ENCODE data around the gene HEATR1.

DNA sequence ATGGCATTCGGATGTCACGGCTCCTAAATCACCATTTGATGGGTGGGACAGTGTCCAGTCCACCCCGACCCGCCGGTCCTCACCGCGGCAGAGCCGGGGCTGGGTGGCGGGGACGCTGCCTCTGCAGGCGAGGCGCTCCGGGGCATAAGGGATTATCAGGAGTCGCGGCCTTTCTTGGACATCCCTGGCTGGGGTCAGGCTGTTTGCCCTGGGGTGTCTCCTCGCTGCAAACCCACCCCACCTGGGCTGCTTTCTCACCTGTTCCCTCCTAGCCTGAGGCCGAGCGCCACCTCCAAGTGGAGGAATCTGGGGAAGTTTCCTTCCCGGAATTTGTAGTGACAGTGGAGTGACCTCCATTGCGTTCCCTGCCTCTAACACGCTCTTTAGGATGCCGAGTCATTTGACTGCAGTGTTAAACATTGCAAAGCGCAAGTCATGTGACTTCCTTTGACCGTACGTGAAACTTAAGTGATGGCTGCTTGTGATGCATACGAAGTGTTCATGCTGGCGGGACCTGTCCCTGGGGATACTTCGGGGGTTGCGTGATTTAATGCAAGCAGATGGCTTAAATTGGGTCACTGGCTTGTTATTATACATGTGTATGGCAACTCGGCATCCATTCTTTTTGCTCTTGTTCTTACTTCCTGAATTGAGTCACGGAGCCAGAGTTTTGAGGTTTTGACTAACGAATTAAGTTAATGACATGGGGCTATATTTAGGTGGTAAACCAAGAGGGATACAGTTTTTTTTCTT lies 80.0 kb downstream of the HEATR1 start:
- TF ChIP-seq, protein P1, sequence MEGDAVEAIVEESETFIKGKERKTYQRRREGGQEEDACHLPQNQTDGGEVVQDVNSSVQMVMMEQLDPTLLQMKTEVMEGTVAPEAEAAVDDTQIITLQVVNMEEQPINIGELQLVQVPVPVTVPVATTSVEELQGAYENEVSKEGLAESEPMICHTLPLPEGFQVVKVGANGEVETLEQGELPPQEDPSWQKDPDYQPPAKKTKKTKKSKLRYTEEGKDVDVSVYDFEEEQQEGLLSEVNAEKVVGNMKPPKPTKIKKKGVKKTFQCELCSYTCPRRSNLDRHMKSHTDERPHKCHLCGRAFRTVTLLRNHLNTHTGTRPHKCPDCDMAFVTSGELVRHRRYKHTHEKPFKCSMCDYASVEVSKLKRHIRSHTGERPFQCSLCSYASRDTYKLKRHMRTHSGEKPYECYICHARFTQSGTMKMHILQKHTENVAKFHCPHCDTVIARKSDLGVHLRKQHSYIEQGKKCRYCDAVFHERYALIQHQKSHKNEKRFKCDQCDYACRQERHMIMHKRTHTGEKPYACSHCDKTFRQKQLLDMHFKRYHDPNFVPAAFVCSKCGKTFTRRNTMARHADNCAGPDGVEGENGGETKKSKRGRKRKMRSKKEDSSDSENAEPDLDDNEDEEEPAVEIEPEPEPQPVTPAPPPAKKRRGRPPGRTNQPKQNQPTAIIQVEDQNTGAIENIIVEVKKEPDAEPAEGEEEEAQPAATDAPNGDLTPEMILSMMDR (IDR thresholded peaks at IDR 0.05): no peak
- no peak for TF ChIP-seq POLR2A (IDR thresholded peaks at IDR 0.05)

All from lower leg skin (tissue), 3 donors.